H9 (cell line): ENCODE results near the gene UGT1A7. TPM values are rescaled to one million over a fixed set of nuclear protein-coding genes. Genes with fewer than 3 reads are reported as not detected.

ENCODE experiments used
- DNase-seq: peaks from one replicate; pipeline ENCODE4 v3.0.0-alpha.2; 2017
- H2AFZ ChIP-seq: one replicate; pipeline ENCODE4 v1.6.1; 2013; ENCODE audit warnings: mild to moderate bottlenecking, low read length, control low read depth, moderate library complexity
- H2AK5ac ChIP-seq: 2 replicates; pipeline ENCODE4 v1.6.1; 2013; ENCODE audit warnings: low read length, control low read depth, mixed read lengths; ENCODE audit not compliant: insufficient read length
- H2BK120ac ChIP-seq: one replicate; pipeline ENCODE4 v1.6.1; 2013; ENCODE audit warnings: low read depth, mild to moderate bottlenecking, low read length, control low read depth, inconsistent platforms; ENCODE audit not compliant: poor library complexity, severe bottlenecking
- H2BK12ac ChIP-seq: 2 replicates; pipeline ENCODE4 v1.6.1; 2013; ENCODE audit warnings: low read length, control low read depth, mixed read lengths, low read depth; ENCODE audit not compliant: insufficient read length
- H2BK15ac ChIP-seq: 2 replicates; pipeline ENCODE4 v1.6.1; 2013; ENCODE audit warnings: low read depth, low read length, control low read depth
- H2BK20ac ChIP-seq: one replicate; pipeline ENCODE4 v1.6.1; 2013; ENCODE audit warnings: low read depth, mild to moderate bottlenecking, low read length, control low read depth, inconsistent platforms; ENCODE audit not compliant: poor library complexity, severe bottlenecking
- H2BK5ac ChIP-seq: 2 replicates; pipeline ENCODE4 v1.6.1; 2013; ENCODE audit warnings: low read length, control low read depth, mixed read lengths; ENCODE audit not compliant: insufficient read length
- H3K14ac ChIP-seq: 2 replicates; pipeline ENCODE4 v1.6.1; 2013; ENCODE audit warnings: low read length, control low read depth; ENCODE audit not compliant: insufficient read depth
- H3K18ac ChIP-seq: 2 replicates; pipeline ENCODE4 v1.6.1; 2013; ENCODE audit warnings: low read depth, mild to moderate bottlenecking, mixed read lengths, low read length, control low read depth; ENCODE audit not compliant: insufficient read length
- H3K23ac ChIP-seq: 2 replicates; pipeline ENCODE4 v1.6.1; 2013; ENCODE audit warnings: low read length, control low read depth, mixed read lengths, low read depth; ENCODE audit not compliant: insufficient read length
- H3K23me2 ChIP-seq: 2 replicates; pipeline ENCODE4 v1.6.1; 2013; ENCODE audit warnings: low read depth, mild to moderate bottlenecking, mixed read lengths, low read length, control low read depth; ENCODE audit not compliant: insufficient read length, poor library complexity, severe bottlenecking
- H3K27ac ChIP-seq: 2 replicates; pipeline ENCODE4 v1.5.1; 2013; ENCODE audit warnings: low read length, control low read depth, mixed read lengths, low read depth; ENCODE audit not compliant: insufficient read length
- H3K27me3 ChIP-seq: 2 replicates; pipeline ENCODE4 v1.6.1; 2013; ENCODE audit warnings: low read length, control low read depth, inconsistent platforms; ENCODE audit not compliant: insufficient read depth
- H3K4ac ChIP-seq: 2 replicates; pipeline ENCODE4 v1.6.1; 2013; ENCODE audit warnings: low read depth, mild to moderate bottlenecking, control low read depth, inconsistent platforms, low read length, moderate library complexity
- H3K4me1 ChIP-seq: 2 replicates; pipeline ENCODE4 v1.6.1; 2013; ENCODE audit warnings: low read length, control low read depth, inconsistent platforms; ENCODE audit not compliant: insufficient read depth
- H3K4me2 ChIP-seq: 2 replicates; pipeline ENCODE4 v1.6.1; 2013; ENCODE audit warnings: low read length, control low read depth, mixed read lengths; ENCODE audit not compliant: insufficient read length, insufficient read depth
- H3K56ac ChIP-seq: 2 replicates; pipeline ENCODE4 v1.6.1; 2013; ENCODE audit warnings: low read depth, mild to moderate bottlenecking, mixed read lengths, low read length, control low read depth; ENCODE audit not compliant: insufficient read length
- H3K79me1 ChIP-seq: 2 replicates; pipeline ENCODE4 v1.6.1; 2013; ENCODE audit warnings: low read depth, mild to moderate bottlenecking, moderate library complexity, low read length, control low read depth, inconsistent platforms; ENCODE audit not compliant: insufficient read depth, poor library complexity, severe bottlenecking
- H3K79me2 ChIP-seq: 2 replicates; pipeline ENCODE4 v1.6.1; 2013; ENCODE audit warnings: low read length, control low read depth, inconsistent platforms; ENCODE audit not compliant: insufficient read depth
- H3K9ac ChIP-seq: 2 replicates; pipeline ENCODE4 v1.6.1; 2013; ENCODE audit warnings: low read length, control low read depth, mixed read lengths; ENCODE audit not compliant: insufficient read length; ENCODE audit errors: extremely low read depth
- H3K9me3 ChIP-seq: one replicate; pipeline ENCODE4 v1.6.1; 2013; ENCODE audit warnings: low read depth, low read length, inconsistent platforms; ENCODE audit not compliant: control insufficient read depth
- H3T11ph ChIP-seq: one replicate; pipeline ENCODE4 v1.6.1; 2013; ENCODE audit warnings: mild to moderate bottlenecking, low read length, control low read depth, inconsistent platforms
- H4K20me1 ChIP-seq: one replicate; pipeline ENCODE4 v1.6.1; 2013; ENCODE audit not compliant: control insufficient read depth, insufficient read length, insufficient read depth
- H4K5ac ChIP-seq: 2 replicates; pipeline ENCODE4 v1.6.1; 2013; ENCODE audit warnings: low read depth, mild to moderate bottlenecking, mixed read lengths, low read length, control low read depth; ENCODE audit not compliant: insufficient read length
- H4K8ac ChIP-seq: replicated peaks from 2 replicates; pipeline ENCODE4 v1.6.1; 2013; ENCODE audit warnings: low read length, control low read depth, mixed read lengths, low read depth; ENCODE audit not compliant: insufficient read length
- H4K91ac ChIP-seq: 2 replicates; pipeline ENCODE4 v1.6.1; 2013; ENCODE audit warnings: low read depth, mild to moderate bottlenecking, moderate library complexity, mixed read lengths, low read length, control low read depth; ENCODE audit not compliant: insufficient read length
- H3K27ac Mint-ChIP-seq, 3 experiments: 2 replicates in 2 of 3; 3 replicates in 1 of 3; pipeline ENCODE4 v1.8.0; 2020 to 2021; ENCODE audit warnings: mixed read lengths in 3 of 3, mild to moderate bottlenecking in 1 of 3, moderate library complexity in 1 of 3
- H3K27me3 Mint-ChIP-seq: 2 replicates; pipeline ENCODE4 v1.8.0; 2021; ENCODE audit warnings: low read depth, mild to moderate bottlenecking, moderate library complexity, mixed read lengths
- H3K36me3 Mint-ChIP-seq, 3 experiments: 2 replicates in 2 of 3; 3 replicates in 1 of 3; pipeline ENCODE4 v1.8.0; 2020 to 2021; ENCODE audit warnings: low read depth in 3 of 3, mixed read lengths in 3 of 3; ENCODE audit not compliant: insufficient read depth in 1 of 3
- H3K4me1 Mint-ChIP-seq, 2 experiments: 2 replicates each; pipeline ENCODE4 v1.8.0; 2020; ENCODE audit warnings: mixed read lengths in 2 of 2
- H3K4me3 Mint-ChIP-seq, 2 experiments: 2 replicates in 1 of 2; 3 replicates in 1 of 2; pipeline ENCODE4 v1.8.0; 2020 to 2021; ENCODE audit warnings: mild to moderate bottlenecking in 2 of 2, mixed read lengths in 2 of 2, moderate library complexity in 1 of 2
- H3K9me3 Mint-ChIP-seq, 2 experiments: 2 replicates in 1 of 2; 3 replicates in 1 of 2; pipeline ENCODE4 v1.8.0; 2020; ENCODE audit warnings: mild to moderate bottlenecking in 2 of 2, mixed read lengths in 2 of 2, moderate library complexity in 1 of 2
- WGBS: extraction: QIAGEN DNeasy Blood & Tissue Kit; methylation state at CpG from one replicate; pipeline ENCODE4 v1.1.7; 2013; ENCODE audit warnings: missing lambda C conversion rate, low lambda C conversion rate, mixed read lengths; ENCODE audit not compliant: insufficient read length; ENCODE audit errors: extremely low coverage; 5-methylcytosine and 5-hydroxymethylcytosine counted together
- total RNA-seq: library from RNA; stranded (reverse); gene quantifications from 2 replicates; pipeline ENCODE4 v1.2.1, GENCODE V29; 2021
- TF ChIP-seq, protein P1 (sequence below): fragments of 200-600 bp; sonication (generic); conservative IDR thresholded peaks from 3 replicates; pipeline ENCODE4 v1.8.0; 2021; ENCODE audit warnings: antibody characterized with exemption, mild to moderate bottlenecking

Gene UGT1A7
- total RNA-seq, 1 experiment from 2014 or later = not detected

DNA sequence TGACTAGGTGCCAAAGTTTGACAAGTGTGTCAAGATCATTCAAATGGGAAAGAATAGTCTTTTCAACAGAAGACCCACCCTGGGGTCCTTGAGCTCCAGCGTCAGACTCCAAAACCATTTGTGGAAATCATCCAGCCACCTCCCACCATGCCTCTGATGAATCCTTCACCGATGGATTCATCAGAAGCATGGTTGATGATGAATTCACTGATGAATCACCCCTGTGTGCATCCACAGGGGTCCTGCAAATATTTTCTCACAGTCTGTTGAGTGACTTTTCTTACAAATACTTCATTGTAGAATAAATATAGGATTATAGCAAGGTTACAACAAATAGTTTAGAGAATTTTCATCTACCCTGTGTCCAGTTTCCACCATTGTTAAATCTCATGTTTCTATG is 5.7 kb upstream of the UGT1A7 start:
- Histone ChIP-seq H3K14ac (no peak overlapping the region), H3K27ac (no peak overlapping the region), H3K27me3 (no peaks in the 10 kb centered on the region), H2AK5ac (no peak overlapping the region), H4K20me1 (no peaks in the 10 kb centered on the region), H3K79me2 (no peaks in the 10 kb centered on the region), H3K9me3 (no peaks in the 10 kb centered on the region), H4K5ac (no peak overlapping the region), H3K18ac (no peak overlapping the region), H3K4me1 (no peaks in the 10 kb centered on the region; the same call in 1 of the 2 replicates), H2BK20ac (no peak overlapping the region), H3K23me2 (no peaks in the 10 kb centered on the region), H3K4me2 (no peak overlapping the region), H3K56ac (no peak overlapping the region), H3K79me1 (no peaks in the 10 kb centered on the region), H4K8ac (no peak overlapping the region), H3K4ac (no peak overlapping the region), H3K9ac (no peak overlapping the region), H2BK15ac (no peak overlapping the region), H3T11ph (no peak overlapping the region), H4K91ac (no peak overlapping the region), H2BK120ac (no peak overlapping the region), H2AFZ (no peak overlapping the region), H2BK5ac (no peak overlapping the region), H3K23ac (no peak overlapping the region), H2BK12ac (no peak overlapping the region)
- TF ChIP-seq, protein P1, sequence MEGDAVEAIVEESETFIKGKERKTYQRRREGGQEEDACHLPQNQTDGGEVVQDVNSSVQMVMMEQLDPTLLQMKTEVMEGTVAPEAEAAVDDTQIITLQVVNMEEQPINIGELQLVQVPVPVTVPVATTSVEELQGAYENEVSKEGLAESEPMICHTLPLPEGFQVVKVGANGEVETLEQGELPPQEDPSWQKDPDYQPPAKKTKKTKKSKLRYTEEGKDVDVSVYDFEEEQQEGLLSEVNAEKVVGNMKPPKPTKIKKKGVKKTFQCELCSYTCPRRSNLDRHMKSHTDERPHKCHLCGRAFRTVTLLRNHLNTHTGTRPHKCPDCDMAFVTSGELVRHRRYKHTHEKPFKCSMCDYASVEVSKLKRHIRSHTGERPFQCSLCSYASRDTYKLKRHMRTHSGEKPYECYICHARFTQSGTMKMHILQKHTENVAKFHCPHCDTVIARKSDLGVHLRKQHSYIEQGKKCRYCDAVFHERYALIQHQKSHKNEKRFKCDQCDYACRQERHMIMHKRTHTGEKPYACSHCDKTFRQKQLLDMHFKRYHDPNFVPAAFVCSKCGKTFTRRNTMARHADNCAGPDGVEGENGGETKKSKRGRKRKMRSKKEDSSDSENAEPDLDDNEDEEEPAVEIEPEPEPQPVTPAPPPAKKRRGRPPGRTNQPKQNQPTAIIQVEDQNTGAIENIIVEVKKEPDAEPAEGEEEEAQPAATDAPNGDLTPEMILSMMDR = no peak
- Mint-ChIP-seq H3K27me3 (peaks cover 12% of the 10 kb centered on the region), H3K4me3 (no peak overlapping the region), H3K4me1 (peaks cover 2 to 5% of the 10 kb centered on the region in 2 experiments; a peak in 3 of 4 replicates), H3K27ac (no peak overlapping the region), H3K9me3 (no peaks in the 10 kb centered on the region), H3K36me3 (no peaks in the 10 kb centered on the region)
- no CpG with 5 or more reads among the region's 2 CpGs for WGBS
- DNase-seq = no peak
